Activated naive CD8-positive, alpha-beta T cell treated with anti-CD3 and anti-CD28 coated beads, Interleukin-2, amount 50 U/mL, for 24 hours (primary cell): ENCODE measurements around the gene LSP1.

ENCODE experiments used
- ATAC-seq: fragments of 150-1000 bp; cut with Tn5 transposase; one replicate; pipeline ENCODE4 v1.10.0; 2021
- DNase-seq: peaks from one replicate; pipeline ENCODE4 v3.0.0; 2021
- H3K27ac Mint-ChIP-seq: one replicate; pipeline ENCODE4 v1.8.0; 2021; ENCODE audit warnings: mild to moderate bottlenecking, mixed read lengths
- H3K27me3 Mint-ChIP-seq: one replicate; pipeline ENCODE4 v1.8.0; 2021; ENCODE audit warnings: mixed read lengths
- H3K36me3 Mint-ChIP-seq: one replicate; pipeline ENCODE4 v1.8.0; 2021; ENCODE audit warnings: low read depth, mixed read lengths
- H3K4me1 Mint-ChIP-seq: one replicate; pipeline ENCODE4 v1.8.0; 2021; ENCODE audit warnings: mixed read lengths
- H3K4me3 Mint-ChIP-seq: one replicate; pipeline ENCODE4 v1.8.0; 2021; ENCODE audit warnings: mild to moderate bottlenecking, moderate library complexity, mixed read lengths
- H3K9me3 Mint-ChIP-seq: one replicate; pipeline ENCODE4 v1.8.0; 2021; ENCODE audit warnings: mixed read lengths

LSP1 gene

DNA sequence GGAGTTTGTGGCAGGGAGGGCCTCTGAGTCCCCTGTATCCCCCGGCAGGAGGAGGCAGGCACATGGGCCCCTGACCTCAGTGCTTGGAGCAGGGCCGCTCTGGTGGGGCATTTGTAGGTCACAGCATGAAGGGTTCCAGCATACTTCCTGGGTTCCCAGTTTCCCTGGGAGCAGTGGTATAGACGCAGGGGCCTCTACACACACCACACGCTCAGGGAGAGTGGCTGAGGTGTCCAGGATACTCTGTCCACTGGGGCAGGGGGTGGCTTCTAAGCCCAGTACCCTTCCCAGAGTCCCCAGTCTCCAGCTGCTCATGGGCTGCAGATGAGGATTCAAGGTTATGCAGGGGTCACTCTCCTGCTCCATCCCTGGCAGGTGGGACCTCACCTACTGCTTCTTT lies 6.1 kb downstream of the LSP1 start:
- Mint-ChIP-seq H3K4me1 (peaks cover 20% of the 10 kb centered on the region), H3K4me3 (no peak overlapping the region), H3K36me3 (no peaks in the 10 kb centered on the region), H3K27ac (no peak overlapping the region), H3K27me3 (no peaks in the 10 kb centered on the region), H3K9me3 (no peaks in the 10 kb centered on the region)
- no peak for DNase-seq
- no peak for ATAC-seq

DNA sequence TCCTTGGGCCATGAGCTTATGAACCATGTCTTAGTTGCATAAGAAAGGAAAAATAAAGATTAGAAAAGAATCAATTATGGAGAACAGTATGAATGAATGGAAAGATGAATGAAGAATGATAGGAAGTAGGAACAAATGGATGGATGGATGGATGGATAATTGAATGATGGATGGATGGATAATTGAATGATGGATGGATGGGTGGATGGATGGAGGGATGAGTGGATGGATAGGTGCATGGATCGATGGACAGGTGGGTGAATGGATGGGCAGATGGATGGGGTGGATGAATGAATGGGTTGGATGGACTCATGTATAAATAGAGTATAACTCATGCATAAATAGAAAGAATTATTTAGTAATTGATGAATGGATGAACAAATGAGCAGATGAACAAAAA lies 7.2 kb downstream of the LSP1 start:
- H3K9me3 Mint-ChIP-seq = no peaks in the 10 kb centered on the region
- peaks cover 16% of the 10 kb centered on the region for H3K4me1 Mint-ChIP-seq
- H3K27ac Mint-ChIP-seq = no peak overlapping the region
- H3K4me3 Mint-ChIP-seq = no peak overlapping the region
- H3K27me3 Mint-ChIP-seq = no peaks in the 10 kb centered on the region
- DNase-seq = no peak
- no peak for ATAC-seq
- no peaks in the 10 kb centered on the region for H3K36me3 Mint-ChIP-seq

DNA sequence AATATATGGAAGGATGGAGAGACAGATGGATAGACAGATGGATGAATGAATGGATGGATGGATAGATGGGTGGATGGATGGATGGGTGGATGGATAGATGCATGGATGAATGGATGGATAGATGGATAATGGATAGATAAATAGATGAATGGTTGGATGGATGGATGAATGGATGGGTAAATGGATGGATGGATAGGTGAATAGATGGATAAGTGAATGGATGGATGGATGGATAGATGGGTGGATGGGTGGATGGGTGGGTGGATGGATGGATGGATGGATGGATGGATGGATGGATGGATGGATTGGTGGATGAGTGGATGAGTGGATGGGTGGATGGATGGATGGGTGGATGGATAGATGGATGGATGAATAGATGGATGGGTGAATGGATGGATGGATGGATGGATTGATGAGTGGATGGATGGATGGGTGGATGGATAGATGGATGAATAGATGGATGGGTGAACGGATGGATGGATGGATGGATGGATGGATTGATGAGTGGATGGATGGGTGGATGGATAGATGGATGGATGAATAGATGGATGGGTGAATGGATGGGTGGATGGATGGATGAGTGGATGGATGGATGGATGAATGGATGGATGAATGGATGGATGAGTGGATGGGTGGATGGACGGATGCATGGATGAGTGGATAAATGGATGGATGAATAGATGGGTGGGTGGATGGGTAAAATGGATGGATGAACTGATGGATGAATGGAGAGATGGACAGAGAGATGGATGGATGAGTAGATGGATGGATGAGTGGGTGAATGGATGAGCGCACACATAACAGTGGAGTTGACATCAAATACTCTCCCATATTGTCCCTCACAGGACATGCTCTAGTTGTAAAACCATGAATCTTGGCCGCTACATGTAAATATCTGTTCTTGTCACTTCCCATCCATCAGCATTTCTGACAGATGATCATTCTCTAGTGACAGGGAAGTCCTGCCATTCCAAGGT lies 8.8 kb downstream of the LSP1 start:
- ATAC-seq (no peak), DNase-seq (no peak)
- Mint-ChIP-seq H3K4me3 (no peak overlapping the region), H3K36me3 (no peaks in the 10 kb centered on the region), H3K4me1 (peaks cover 8% of the 10 kb centered on the region), H3K27ac (no peak overlapping the region), H3K27me3 (no peaks in the 10 kb centered on the region), H3K9me3 (no peaks in the 10 kb centered on the region)

DNA sequence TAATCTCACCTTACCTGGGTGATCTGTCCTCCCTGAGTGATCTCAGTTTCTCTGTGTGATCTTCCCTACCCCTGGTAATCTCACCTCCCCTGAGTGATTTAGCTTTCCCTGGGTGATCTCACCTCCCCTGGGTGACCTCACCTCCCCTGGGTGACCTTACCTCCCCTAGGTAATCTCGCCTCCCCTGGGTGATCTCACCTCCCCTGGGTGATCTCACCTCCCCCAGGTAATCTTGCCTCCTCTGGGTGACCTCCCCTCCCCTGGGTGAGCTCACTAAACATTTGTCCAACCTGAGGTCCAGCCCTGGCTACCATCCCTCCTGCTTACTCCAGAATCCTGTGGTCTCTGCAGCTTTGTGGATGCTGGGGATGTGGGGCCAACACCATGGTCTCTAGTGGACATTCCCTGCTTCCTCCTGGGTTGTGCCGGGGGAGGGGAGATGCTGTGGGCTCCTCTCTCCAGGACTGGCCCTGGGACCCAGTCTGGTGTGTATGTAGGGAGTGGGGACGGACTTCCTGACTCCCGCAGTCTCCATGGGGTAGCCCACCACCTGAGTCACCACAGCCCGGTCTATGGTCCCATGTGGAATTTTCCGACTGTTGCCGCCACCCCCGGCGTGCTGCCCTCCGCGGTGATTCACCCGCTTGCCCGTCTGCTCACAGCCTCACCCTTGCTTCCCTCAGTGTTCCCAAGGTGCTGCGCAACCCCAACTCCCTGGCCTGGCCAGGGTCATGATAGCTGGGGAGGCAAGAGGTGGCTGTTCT lies 9.9 kb downstream of the LSP1 start:
- H3K27ac Mint-ChIP-seq = peak overlapping the region; percentile 26
- DNase-seq (no peak), ATAC-seq (no peak)
- H3K27me3 Mint-ChIP-seq = no peaks in the 10 kb centered on the region
- peaks cover 9% of the 10 kb centered on the region for H3K4me1 Mint-ChIP-seq
- H3K4me3 Mint-ChIP-seq = no peak overlapping the region
- H3K36me3 Mint-ChIP-seq = no peaks in the 10 kb centered on the region
- no peaks in the 10 kb centered on the region for H3K9me3 Mint-ChIP-seq

DNA sequence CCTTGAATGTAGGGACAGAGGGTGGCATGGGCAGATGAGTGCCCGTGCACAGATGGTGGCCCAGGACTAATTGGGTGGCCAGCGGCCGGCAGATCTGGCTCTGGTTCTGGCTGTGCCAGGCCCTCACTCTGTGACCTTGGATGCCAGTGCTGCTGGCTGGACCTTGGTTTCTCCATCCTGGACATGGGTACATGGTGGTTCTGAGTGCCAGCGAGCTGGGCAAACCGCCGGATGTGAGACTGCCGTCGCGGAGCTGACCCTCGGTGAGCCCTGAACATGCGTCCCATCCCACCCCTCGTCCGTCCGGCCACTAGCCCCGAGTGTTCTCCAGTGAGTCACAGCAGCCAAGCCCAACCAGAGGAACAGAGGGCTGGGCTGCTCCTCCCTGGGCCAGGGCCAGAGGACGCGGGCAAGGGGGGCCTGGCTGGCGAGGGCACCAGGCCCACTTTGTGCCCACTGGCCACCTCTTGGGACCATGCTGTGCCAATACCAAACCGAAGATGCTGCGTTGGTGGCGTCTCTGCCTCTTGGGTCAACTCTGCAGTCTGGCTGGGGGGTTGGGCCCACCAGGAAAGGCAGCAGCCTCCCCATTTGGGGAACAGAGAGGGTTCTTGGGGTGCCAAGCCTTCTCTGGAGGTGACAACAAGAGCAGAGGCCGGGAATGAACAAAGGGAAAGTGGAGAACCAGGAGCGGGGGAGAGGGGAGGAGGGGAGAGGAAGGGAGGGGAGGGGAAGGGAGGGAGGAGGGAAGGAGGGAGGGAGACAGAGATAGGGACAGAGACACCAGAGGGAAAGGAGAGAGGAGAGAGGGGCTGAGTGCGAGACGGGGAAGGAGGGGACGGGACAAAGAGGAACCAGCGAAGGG lies 10.7 kb downstream of the LSP1 start:
- Mint-ChIP-seq H3K4me3 (no peak overlapping the region), H3K27ac (peak overlapping the region; percentile 26)

DNA sequence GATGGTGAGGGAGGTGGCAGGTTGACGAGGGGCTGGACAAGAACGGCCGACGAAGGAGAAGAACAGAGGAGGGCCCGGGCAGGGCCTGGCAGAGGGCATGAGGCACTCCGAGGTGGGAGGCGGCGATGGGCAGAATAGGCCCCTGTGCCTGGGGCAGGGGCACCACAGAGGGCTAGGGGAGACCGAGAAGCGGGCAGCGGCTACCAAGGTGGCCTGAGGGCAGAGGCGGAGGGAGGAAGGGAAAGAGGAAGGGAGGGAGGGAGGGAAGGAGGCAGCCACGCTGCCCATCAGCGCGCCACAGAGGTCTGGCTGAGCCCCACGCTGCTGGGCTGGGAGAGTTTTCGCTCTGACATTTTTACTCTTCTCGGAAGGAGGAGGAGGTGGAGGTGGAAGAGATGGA lies 11.3 kb downstream of the LSP1 start:
- DNase-seq (no peak), ATAC-seq (no peak)
- no peak overlapping the region for H3K27ac Mint-ChIP-seq
- H3K4me1 Mint-ChIP-seq = peaks cover 17% of the 10 kb centered on the region
- no peaks in the 10 kb centered on the region for H3K27me3 Mint-ChIP-seq
- no peak overlapping the region for H3K4me3 Mint-ChIP-seq
- H3K9me3 Mint-ChIP-seq = no peaks in the 10 kb centered on the region
- no peaks in the 10 kb centered on the region for H3K36me3 Mint-ChIP-seq

More for the DNA sequence above, 10.7 kb downstream of the LSP1 start:
- DNase-seq = no peak
- no peak for ATAC-seq
- H3K27me3 Mint-ChIP-seq = no peaks in the 10 kb centered on the region
- H3K36me3 Mint-ChIP-seq = no peaks in the 10 kb centered on the region
- H3K9me3 Mint-ChIP-seq = no peaks in the 10 kb centered on the region
- H3K4me1 Mint-ChIP-seq = peaks cover 13% of the 10 kb centered on the region

DNA sequence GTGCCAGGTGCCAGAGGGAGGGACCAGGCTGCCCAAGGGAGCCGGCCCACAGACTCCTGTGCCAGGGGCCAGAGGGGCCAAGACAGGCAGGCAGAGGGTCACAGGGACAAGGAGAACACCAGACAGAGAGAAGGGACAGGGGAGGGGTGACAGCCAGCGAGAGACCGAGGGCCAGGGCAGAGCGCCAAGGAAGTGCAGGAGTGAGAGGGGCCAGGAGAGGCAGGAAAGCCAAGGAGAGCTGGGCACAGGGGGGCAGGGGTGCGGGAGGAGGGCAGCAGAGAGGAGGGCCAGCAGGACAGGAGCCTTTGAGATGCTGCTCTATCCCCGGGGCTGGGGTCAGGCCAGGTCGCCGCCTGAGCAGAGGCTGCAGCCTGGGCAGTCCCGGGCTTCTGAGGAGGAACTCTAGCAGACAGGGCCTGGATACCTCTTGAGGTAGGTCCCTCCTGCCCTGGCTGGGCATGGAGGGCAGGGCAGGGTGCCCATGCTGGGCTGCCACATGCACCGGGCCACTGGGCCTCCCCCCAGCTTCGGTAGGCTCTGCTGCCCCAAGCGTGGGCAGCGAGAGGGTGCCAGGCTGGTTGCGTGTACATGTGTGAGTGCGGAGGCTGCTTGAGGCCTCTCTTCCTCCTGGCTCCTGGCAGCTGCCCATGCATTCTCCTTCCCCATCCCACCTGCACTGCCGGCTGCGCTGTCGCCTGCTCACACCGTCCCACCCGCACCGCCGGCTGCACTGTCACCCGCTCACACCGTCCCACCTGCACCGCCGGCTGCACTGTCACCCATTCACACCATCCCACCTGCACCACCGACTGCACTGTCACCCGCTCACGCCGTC lies 12.2 kb downstream of the LSP1 start:
- no peak for ATAC-seq
- Mint-ChIP-seq H3K27ac (no peak overlapping the region), H3K4me1 (peaks cover 25% of the 10 kb centered on the region)

DNA sequence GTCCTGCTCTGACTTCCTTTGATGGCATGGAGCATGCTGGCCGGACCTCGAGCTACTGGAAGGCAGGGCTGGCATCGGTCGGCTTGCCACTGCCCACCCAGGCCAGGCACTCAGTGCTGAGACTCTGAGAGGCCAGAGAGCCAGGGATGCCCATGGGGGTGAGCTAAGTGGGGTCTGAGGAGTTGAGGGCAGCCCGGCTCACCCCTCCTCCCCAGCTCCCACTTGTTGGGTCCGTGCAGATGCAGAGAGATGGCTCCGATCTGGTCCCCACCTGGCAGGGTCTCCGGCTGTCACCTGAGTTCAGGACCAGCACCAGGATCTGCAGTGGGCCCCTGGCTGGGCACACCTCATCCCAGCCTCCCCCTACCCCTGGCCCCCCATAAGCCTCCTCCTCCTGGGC lies 13.3 kb downstream of the LSP1 start:
- no peaks in the 10 kb centered on the region for H3K27me3 Mint-ChIP-seq
- no peaks in the 10 kb centered on the region for H3K9me3 Mint-ChIP-seq
- peaks cover 36% of the 10 kb centered on the region for H3K4me1 Mint-ChIP-seq
- DNase-seq (no peak), ATAC-seq (no peak)
- no peak overlapping the region for H3K27ac Mint-ChIP-seq
- no peaks in the 10 kb centered on the region for H3K36me3 Mint-ChIP-seq
- H3K4me3 Mint-ChIP-seq = no peak overlapping the region

More for the DNA sequence above, 12.2 kb downstream of the LSP1 start:
- H3K4me3 Mint-ChIP-seq = no peak overlapping the region
- H3K36me3 Mint-ChIP-seq = no peaks in the 10 kb centered on the region
- no peak for DNase-seq
- H3K27me3 Mint-ChIP-seq = no peaks in the 10 kb centered on the region
- H3K9me3 Mint-ChIP-seq = no peaks in the 10 kb centered on the region

DNA sequence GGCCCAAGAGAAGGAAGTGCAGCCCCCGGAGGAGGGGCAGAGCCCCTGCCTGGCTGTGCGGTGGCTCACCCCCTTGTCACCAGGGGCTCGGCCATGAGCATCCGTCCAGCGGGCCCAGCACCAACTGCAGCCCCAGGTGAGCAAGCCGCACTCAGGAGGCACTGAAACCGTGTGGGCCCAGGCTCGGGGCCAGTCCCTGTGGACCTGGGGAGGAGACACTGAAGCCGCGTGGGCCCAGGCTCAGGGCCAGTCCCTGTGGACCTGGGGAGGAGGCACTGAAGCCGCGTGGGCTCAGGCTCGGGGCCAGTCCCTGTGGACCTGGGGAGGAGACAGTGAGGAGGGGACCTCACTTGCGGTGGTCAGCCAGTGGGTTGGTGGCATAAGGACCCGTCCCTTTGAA lies 13.9 kb downstream of the LSP1 start:
- Mint-ChIP-seq H3K27me3 (no peaks in the 10 kb centered on the region), H3K27ac (no peak overlapping the region), H3K4me3 (no peak overlapping the region), H3K36me3 (no peaks in the 10 kb centered on the region), H3K9me3 (no peaks in the 10 kb centered on the region), H3K4me1 (peaks cover 37% of the 10 kb centered on the region)
- no peak for DNase-seq
- no peak for ATAC-seq

DNA sequence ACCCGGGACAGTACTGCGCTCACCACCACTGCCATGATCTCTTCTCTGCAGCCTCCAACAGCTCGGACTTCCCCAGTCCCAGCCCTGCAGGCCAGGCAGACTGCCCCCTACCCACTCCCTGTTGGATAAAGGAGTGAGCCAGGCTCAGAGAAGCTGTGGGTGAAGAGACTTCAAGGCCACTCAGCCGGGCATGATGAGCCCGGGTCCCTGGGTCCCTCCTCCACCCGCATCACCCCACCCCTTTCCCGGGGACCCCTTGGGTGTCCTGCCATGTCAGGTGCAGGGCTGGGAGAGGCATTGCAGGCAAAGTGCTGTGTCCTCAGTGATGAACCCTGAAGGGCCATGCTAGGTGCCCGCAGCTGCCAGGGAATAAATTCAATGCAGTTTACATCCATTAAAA lies 14.5 kb downstream of the LSP1 start:
- H3K9me3 Mint-ChIP-seq = no peaks in the 10 kb centered on the region
- H3K27ac Mint-ChIP-seq = no peak overlapping the region
- H3K4me1 Mint-ChIP-seq = peaks cover 38% of the 10 kb centered on the region
- H3K27me3 Mint-ChIP-seq = no peaks in the 10 kb centered on the region
- H3K36me3 Mint-ChIP-seq = no peaks in the 10 kb centered on the region
- no peak overlapping the region for H3K4me3 Mint-ChIP-seq
- ATAC-seq (no peak), DNase-seq (no peak)

DNA sequence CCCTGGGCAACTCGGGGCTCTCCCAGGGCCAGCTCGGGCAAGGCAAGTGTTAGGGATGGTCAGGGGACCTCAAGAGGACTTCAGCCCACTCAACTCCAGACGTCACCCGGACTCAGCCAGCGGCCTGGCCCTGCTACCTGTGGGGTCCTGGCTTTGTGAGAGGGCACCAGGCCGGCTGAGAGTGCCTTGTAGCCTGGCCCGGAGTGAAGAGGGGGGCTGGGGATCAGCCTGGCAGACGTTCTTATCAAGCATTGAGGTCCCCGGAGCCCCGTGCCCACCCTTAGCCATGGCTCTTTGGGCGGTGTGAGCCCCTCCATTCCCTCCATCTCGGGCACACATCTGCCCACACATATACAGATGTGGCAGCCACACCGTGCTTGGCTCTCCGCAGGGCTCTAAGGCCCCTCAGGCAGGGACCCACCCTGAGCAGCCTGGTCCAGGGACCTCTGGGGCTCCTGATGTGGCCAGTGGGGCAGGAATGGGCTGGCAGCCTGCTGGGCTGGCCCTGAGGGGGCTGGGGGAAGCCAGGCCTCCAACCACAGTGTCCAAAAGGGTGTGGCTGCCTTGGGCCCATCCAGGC lies 15.3 kb downstream of the LSP1 start:
- H3K4me3 Mint-ChIP-seq = no peak overlapping the region
- no peaks in the 10 kb centered on the region for H3K9me3 Mint-ChIP-seq
- no peak overlapping the region for H3K27ac Mint-ChIP-seq
- no peaks in the 10 kb centered on the region for H3K36me3 Mint-ChIP-seq
- no peak for DNase-seq
- H3K27me3 Mint-ChIP-seq = no peaks in the 10 kb centered on the region
- peaks cover 41% of the 10 kb centered on the region for H3K4me1 Mint-ChIP-seq
- no peak for ATAC-seq

DNA sequence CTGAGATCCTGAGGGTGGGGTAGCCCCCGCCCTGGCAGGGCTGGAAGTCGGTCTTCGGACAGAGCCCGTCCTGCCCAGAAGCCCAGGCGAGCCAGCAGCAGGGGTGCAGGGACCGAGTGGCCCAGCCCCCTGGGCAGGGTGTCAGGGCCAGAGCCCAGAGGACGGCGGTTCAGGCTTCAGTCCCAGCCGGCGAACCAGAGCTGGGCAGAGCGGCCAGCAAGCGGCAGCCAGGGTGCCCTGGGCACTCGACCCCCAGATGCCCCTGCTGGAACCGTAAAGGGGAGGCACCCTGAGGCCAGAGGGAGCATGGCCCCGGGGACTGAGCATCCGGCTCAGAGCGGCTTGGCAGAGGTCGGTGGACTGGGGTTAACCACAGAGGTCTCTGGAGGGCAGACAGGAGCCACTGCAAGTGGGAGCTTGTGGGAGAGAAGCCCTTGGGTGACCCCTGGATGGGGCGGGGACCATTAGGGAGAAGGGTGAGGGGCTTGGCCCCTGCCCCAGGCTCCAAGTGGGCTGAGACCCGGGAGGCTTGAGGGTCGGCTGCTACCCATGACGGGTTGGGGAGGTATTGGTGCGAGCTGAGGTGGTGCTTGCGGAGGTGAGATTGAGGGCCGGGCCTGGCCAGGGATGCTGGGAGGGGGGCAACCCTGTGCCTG lies 15.9 kb downstream of the LSP1 start:
- no peak for DNase-seq
- Mint-ChIP-seq H3K27me3 (no peaks in the 10 kb centered on the region), H3K9me3 (no peaks in the 10 kb centered on the region), H3K36me3 (no peaks in the 10 kb centered on the region), H3K4me1 (peaks cover 43% of the 10 kb centered on the region), H3K4me3 (no peak overlapping the region), H3K27ac (no peak overlapping the region)
- no peak for ATAC-seq
